Skeletal muscle tissue (tissue), 4 donors: Measurements from ENCODE around the gene NPR1. TPM values are rescaled to one million over a fixed set of nuclear protein-coding genes. Genes with fewer than 3 reads are reported as not detected.

Experiments used
- H3K27ac ChIP-seq: one replicate; pipeline ENCODE4 v1.7.0; 2013; ENCODE audit warnings: mild to moderate bottlenecking, low read depth, low read length, inconsistent platforms
- H3K27me3 ChIP-seq, 3 donors: one replicate each; pipeline ENCODE4 v1.7.0; 2013; ENCODE audit warnings: low read length in 3 of 3; ENCODE audit not compliant: control insufficient read depth in 3 of 3, insufficient read depth in 3 of 3
- H3K36me3 ChIP-seq, 3 donors: one replicate each; pipeline ENCODE4 v1.7.0; 2013; ENCODE audit warnings: low read length in 3 of 3; ENCODE audit not compliant: control insufficient read depth in 3 of 3, insufficient read depth in 3 of 3
- H3K4me1 ChIP-seq, 3 donors: one replicate each; pipeline ENCODE4 v1.7.0; 2013; ENCODE audit warnings: low read length in 3 of 3, mild to moderate bottlenecking in 3 of 3; ENCODE audit not compliant: control insufficient read depth in 3 of 3, insufficient read depth in 3 of 3
- H3K4me3 ChIP-seq, 3 donors: one replicate each; pipeline ENCODE4 v1.7.0; 2013; ENCODE audit warnings: low read length in 3 of 3
- H3K9ac ChIP-seq, 3 donors: one replicate each; pipeline ENCODE4 v1.7.0; 2013; ENCODE audit warnings: low read length in 3 of 3, mild to moderate bottlenecking in 3 of 3, moderate library complexity in 2 of 3, low read depth in 1 of 3
- H3K9me3 ChIP-seq, 3 donors: one replicate each; pipeline ENCODE4 v1.7.0; 2013; ENCODE audit warnings: low read length in 3 of 3; ENCODE audit not compliant: control insufficient read depth in 3 of 3
- total RNA-seq: library from RNA; depleted of rRNA; stranded (reverse); fragments of >200 nt; gene quantifications from one replicate; pipeline ENCODE4 v1.2.3, GENCODE V29; 2014
- donor health status: Osteomylitis.

Gene NPR1
- total RNA-seq, result 11.5 TPM

DNA sequence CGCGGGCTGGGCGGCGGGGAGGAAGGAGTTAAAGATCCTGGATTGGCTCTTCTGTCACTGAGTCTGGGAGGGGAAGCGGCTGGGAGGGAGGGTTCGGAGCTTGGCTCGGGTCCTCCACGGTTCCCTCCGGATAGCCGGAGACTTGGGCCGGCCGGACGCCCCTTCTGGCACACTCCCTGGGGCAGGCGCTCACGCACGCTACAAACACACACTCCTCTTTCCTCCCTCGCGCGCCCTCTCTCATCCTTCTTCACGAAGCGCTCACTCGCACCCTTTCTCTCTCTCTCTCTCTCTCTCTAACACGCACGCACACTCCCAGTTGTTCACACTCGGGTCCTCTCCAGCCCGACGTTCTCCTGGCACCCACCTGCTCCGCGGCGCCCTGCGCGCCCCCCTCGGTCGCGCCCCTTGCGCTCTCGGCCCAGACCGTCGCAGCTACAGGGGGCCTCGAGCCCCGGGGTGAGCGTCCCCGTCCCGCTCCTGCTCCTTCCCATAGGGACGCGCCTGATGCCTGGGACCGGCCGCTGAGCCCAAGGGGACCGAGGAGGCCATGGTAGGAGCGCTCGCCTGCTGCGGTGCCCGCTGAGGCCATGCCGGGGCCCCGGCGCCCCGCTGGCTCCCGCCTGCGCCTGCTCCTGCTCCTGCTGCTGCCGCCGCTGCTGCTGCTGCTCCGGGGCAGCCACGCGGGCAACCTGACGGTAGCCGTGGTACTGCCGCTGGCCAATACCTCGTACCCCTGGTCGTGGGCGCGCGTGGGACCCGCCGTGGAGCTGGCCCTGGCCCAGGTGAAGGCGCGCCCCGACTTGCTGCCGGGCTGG is at the start of gene NPR1:
TSS of gene NPR1 (plus strand) at position 170 of the 818 bp plus-strand sequence. CDS start at position 591, 421 bp downstream.
- peaks cover 23 to 38% (median 33%) of the 10 kb centered on the region in 3 donors for H3K27me3 ChIP-seq

DNA sequence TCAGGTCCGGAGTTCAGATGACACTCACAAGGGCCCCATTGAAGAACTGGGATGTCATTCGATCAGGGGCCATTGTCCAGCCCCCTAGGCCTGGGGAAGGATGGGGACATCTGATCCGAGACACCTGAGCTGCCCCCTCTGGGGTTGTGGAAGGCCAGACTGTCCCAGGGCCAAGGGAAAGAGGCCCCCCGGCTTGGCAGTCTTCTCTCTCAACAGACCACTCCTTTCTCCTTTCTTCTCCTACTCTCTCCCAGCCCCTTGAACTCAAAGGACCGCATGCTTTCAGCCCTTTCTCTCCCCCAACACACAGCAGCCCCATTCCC is 49.2 kb upstream of the NPR1 start:
- Histone ChIP-seq H3K27ac (peak overlapping the region; percentile 91), H3K36me3 (peaks cover 4 to 14% (median 6%) of the 10 kb centered on the region in 3 donors), H3K4me1 (peaks cover 56 to 70% (median 62%) of the 10 kb centered on the region in 3 donors), H3K9ac (peak overlapping the region; percentile 83 to 96 (median 85)), H3K9me3 (no peaks in the 10 kb centered on the region), H3K4me3 (peak overlapping the region; percentile 75 to 88 (median 84)), H3K27me3 (no peaks in the 10 kb centered on the region)

More for the DNA sequence above, at the start of gene NPR1:
- Histone ChIP-seq H3K27ac (no peak within 1 kb of the TSS), H3K4me1 (peaks cover 10 to 24% (median 18%) of the 10 kb centered on the region in 3 donors), H3K36me3 (no peaks in the 10 kb centered on the region), H3K9me3 (no peaks in the 10 kb centered on the region), H3K4me3 (peak within 1 kb of the TSS; percentile 57 to 74 (median 63)), H3K9ac (peak within 1 kb of the TSS; percentile 33 to 68 (median 38))

DNA sequence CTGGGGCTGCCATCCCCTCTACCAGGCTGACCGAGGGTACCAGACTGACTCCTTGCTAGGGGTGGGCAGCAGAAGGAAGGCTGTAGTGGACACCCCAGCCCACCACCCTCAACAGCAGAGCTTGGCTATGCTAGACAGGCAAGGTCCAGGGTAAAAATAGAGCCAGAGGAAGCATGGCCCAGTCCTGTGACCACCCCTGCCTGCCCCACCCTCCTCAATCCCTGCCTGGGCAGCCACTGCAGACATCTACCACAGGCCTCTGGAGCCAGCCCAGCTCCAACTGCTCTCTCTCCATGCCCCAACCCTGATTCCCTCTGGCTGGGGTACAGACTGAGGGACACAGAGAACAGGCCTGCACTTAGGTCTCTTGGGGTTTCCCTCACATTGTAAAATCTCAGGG is 48.5 kb upstream of the NPR1 start:
- Histone ChIP-seq H3K27me3 (no peaks in the 10 kb centered on the region), H3K9me3 (no peaks in the 10 kb centered on the region), H3K4me1 (peaks cover 56 to 73% (median 60%) of the 10 kb centered on the region in 3 donors), H3K27ac (peak overlapping the region; percentile 91), H3K9ac (peak overlapping the region; percentile 83 to 96 (median 85)), H3K36me3 (peaks cover 4 to 14% (median 6%) of the 10 kb centered on the region in 3 donors), H3K4me3 (peak overlapping the region; percentile 75 to 88 (median 84))

DNA sequence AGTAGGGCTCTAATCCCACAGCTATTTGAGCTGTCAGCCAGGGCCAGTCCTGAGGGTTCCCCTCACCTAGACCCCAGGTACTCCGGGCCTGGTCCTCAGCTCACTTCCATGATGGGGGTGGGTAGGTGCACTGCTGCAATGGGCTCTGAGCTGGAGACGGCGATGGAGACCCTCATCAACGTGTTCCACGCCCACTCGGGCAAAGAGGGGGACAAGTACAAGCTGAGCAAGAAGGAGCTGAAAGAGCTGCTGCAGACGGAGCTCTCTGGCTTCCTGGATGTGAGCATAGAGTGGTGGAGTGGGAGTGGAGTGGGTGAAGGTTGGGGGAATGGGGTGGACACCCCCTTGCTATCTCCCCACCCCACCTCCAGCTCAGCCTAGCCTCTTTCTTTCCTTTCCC is 48.1 kb upstream of the NPR1 start:
- Histone ChIP-seq H3K9me3 (no peaks in the 10 kb centered on the region), H3K4me1 (peaks cover 57 to 73% (median 60%) of the 10 kb centered on the region in 3 donors), H3K27me3 (no peaks in the 10 kb centered on the region), H3K9ac (peak overlapping the region; percentile 63 to 96 (median 85)), H3K36me3 (peaks cover 2 to 12% (median 6%) of the 10 kb centered on the region in 3 donors), H3K4me3 (peak overlapping the region; percentile 75 to 84 (median 75)), H3K27ac (peak overlapping the region; percentile 91)

DNA sequence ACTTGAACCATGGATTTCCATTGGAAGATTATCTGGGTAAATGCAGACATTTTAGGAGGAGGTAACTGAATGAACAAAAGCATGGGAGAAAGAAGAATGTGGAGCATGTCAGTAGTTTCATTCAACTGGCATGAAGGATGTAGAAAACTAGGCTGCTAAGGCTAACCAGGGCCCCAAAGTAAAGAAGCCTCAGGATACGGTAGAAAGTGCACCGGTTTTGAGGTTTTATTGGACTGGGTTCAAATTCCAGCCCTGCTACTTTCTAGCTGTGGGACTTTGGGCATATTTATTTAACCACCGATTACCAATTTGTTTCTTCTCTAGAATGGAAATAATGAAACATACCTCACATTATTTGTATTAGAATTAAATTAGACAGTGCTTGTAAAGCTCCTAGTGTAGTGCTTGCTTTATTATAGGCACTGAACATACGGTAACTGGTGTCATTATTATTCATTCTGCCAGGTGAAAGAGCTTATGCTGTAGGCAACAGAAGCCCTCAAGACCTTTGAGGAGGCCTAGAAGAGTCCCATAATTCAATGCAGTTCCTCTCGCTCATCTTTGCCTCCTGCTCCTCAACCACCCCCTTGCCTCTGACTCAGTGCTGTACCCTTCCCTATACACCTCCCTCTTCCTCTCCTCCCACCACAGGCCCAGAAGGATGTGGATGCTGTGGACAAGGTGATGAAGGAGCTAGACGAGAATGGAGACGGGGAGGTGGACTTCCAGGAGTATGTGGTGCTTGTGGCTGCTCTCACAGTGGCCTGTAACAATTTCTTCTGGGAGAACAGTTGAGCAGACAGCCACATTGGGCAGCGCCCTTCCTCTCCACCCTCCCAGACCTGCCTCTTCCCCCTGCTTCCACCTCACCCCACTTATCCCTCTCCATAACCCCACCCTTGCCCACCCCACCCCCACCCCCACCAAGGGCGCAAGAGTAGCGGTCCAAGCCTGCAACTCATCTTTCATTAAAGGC is 47.2 kb upstream of the NPR1 start:
- H3K9ac ChIP-seq, result peak overlapping the region; percentile 40 to 96 (median 40)
- no peaks in the 10 kb centered on the region for H3K27me3 ChIP-seq
- peak overlapping the region; percentile 91 for H3K27ac ChIP-seq
- no peaks in the 10 kb centered on the region for H3K9me3 ChIP-seq
- peak overlapping the region in 2 of 3 donors; percentile 75 to 84 for H3K4me3 ChIP-seq
- H3K36me3 ChIP-seq, result peaks cover 1 to 11% (median 8%) of the 10 kb centered on the region in 3 donors
- H3K4me1 ChIP-seq, result peaks cover 58 to 75% (median 61%) of the 10 kb centered on the region in 3 donors

DNA sequence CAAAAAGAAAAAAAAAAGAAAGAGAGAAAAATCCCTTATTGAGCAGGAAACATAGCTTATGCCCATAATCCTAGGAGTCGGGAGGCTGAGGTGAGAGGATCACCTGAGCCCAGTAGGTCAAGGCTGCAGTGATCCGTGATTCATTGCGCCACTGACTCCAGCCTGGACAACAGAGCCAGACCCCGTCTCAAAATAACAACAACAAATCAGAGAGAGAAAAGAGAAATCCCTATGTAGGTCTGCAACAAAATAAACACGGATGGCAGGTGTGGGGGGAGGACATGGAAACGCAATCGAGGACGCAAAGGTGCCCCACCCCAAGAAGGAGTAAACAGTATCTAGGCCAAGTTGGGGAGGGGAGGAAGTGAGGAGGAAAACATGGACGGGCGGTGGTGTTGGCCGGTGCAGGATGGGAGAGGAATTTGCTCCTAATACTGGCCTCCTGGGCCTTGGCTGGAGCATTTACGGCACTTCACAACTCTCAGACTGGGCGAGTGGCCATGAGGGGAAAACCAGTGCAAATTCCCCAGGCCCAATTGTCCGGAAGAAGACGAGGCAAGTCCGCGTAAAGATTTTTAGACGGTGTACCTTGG is 45.2 kb upstream of the NPR1 start:
- H3K27ac ChIP-seq, result peak overlapping the region; percentile 99
- H3K27me3 ChIP-seq, result no peaks in the 10 kb centered on the region
- H3K36me3 ChIP-seq, result peaks cover 18 to 24% (median 20%) of the 10 kb centered on the region in 3 donors
- peak overlapping the region; percentile 67 to 99 (median 98) for H3K4me3 ChIP-seq
- no peaks in the 10 kb centered on the region for H3K9me3 ChIP-seq
- peaks cover 60 to 76% (median 65%) of the 10 kb centered on the region in 3 donors for H3K4me1 ChIP-seq
- H3K9ac ChIP-seq, result peak overlapping the region; percentile 36 to 100 (median 99)

DNA sequence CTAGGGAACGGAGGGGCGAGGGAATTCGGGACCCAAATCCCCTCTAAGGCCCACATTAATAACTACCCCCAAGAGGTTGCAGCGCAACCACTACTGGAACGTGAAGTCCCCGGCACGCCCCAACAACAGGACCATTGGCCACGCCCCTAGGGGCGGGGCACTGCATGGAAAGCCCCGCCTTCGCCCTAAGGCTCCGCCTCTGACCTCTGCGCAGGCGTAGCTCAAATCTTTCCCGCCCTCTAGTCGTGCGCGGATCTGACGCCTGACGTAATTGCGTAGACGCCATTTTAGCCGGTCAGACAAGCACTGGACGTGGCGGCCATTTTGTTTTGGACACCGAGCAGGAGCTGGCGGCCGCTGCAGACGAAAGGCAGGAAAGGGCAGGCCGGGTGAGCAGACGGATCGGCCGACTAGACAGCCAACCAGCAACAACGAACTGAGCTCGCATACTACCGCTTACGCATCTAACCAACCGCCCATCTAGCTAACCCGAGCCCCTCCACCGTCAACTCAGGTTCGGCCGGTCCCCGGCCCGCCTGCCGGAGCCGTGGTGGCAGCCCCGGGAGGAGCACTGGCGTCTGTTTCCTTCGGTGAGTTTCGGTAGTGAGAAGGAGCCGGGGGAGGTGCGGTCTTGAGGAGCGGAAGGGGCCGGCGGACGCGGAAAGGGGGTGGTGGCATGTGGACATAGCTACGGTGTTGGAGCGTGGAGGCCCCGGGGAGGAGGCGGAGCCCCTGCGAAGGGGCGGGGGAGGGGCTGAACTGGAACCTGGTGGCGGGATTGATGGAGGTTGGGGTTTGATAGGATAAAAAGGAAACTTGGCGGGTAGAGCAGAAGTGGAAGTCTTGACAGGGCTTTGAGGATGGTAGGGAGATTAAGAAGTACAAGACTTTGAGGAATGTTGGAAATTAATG is 44.5 kb upstream of the NPR1 start, which contains the start of gene CHTOP:
TSS of gene CHTOP (plus strand) at position 313 of the 912 bp plus-strand sequence. CDS start 2,523 bp downstream, outside the sequence.
- Histone ChIP-seq H3K36me3 (peaks cover 19 to 28% (median 20%) of the 10 kb centered on the region in 3 donors), H3K4me1 (peaks cover 67 to 75% (median 73%) of the 10 kb centered on the region in 3 donors)

DNA sequence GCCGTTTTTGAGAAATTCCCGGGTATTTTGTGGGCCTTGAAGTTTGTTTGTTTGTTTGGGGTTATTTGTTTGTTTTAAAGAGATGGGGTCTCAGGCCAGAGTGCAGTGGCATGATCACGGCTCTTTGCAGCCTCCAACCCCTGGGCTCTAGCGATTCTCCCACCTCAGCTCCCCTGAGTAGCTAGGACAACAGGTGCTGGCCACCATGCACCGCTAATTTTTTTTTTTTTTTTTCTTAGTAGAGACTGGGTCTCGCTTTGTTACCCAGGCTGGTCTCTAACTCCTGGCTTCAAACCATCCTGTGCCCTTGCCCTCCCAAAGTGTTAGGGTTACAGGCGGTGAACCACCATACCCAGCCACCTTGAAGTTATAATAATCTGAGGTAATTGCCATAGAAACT is 42.6 kb upstream of the NPR1 start:
- peak overlapping the region; percentile 45 to 99 (median 56) for H3K4me3 ChIP-seq
- H3K4me1 ChIP-seq, result peaks cover 63 to 72% (median 72%) of the 10 kb centered on the region in 3 donors
- no peaks in the 10 kb centered on the region for H3K27me3 ChIP-seq

More for the DNA sequence above, 44.5 kb upstream of the NPR1 start, which contains the start of gene CHTOP:
- Histone ChIP-seq H3K27me3 (no peaks in the 10 kb centered on the region), H3K9ac (peak within 1 kb of the TSS; percentile 99 to 100 (median 100)), H3K27ac (peak within 1 kb of the TSS; percentile 99), H3K9me3 (no peaks in the 10 kb centered on the region), H3K4me3 (peak within 1 kb of the TSS; percentile 98 to 99 (median 99))

More for the DNA sequence above, 42.6 kb upstream of the NPR1 start:
- Histone ChIP-seq H3K36me3 (peaks cover 19 to 43% (median 26%) of the 10 kb centered on the region in 3 donors), H3K9ac (peak overlapping the region; percentile 43 to 99 (median 70)), H3K27ac (peak overlapping the region; percentile 79), H3K9me3 (no peaks in the 10 kb centered on the region)
